ENCODE results near the gene COL15A1.

DNA sequence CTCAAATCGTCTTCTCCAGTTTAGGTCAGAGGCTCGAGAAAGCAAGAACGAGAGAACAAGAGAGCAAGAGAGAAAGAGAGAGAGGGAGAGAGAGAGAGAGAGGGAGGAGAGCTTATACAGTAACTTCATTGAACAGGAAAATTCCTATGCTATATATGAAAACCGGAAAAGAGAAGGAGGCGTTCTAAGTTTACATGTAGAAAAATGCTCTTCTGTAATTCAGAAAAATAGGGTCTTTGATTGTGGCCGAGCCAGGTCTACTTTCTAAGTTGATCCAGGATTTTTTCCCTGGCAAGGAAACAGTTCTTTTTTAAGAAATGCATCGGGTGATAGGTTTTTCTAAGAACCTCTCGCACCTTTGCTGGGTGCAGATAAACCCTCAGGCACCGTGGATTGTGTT lies 29.5 kb downstream of the COL15A1 start:
- TF ChIP-seq, protein P1, sequence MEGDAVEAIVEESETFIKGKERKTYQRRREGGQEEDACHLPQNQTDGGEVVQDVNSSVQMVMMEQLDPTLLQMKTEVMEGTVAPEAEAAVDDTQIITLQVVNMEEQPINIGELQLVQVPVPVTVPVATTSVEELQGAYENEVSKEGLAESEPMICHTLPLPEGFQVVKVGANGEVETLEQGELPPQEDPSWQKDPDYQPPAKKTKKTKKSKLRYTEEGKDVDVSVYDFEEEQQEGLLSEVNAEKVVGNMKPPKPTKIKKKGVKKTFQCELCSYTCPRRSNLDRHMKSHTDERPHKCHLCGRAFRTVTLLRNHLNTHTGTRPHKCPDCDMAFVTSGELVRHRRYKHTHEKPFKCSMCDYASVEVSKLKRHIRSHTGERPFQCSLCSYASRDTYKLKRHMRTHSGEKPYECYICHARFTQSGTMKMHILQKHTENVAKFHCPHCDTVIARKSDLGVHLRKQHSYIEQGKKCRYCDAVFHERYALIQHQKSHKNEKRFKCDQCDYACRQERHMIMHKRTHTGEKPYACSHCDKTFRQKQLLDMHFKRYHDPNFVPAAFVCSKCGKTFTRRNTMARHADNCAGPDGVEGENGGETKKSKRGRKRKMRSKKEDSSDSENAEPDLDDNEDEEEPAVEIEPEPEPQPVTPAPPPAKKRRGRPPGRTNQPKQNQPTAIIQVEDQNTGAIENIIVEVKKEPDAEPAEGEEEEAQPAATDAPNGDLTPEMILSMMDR (IDR thresholded peaks at IDR 0.05), result no peak
- TF ChIP-seq POLR2AphosphoS5 (IDR thresholded peaks at IDR 0.05; ENCODE audit: insufficient read depth in 1 of 2, low read depth in 1 of 2), result no peak
